ENCODE measurements around the gene GPR176. TPM values are rescaled to one million over a fixed set of nuclear protein-coding genes. Genes with fewer than 3 reads are reported as not detected.

Gene GPR176
- total RNA-seq, 1 donor from 2014 or later: 52.0 TPM

DNA sequence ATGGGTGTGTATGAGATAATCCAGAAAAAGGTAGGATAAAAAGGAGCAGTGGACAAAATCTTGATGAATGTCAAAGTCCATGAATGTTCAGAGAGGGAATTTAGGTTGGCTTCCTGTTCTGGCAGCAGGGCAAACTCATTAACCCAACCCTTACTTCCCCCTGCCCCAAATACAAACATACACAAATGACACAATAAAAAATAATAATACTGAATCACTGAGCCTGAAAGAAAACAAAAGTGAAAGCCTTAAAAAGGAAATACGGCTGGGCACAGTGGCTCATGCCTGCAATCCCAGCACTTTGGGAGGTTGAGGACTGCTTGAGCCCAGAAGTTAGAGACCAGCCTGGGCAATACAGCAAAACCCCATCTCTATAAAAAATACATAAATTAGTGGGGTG is 62.9 kb downstream of the GPR176 start:
- no peak for DNase-seq (ENCODE audit: low read depth)
- Histone ChIP-seq H3K4me3 (ENCODE audit: low read depth, low read length) (no peak overlapping the region), H3K27me3 (ENCODE audit: control insufficient read depth, insufficient read depth, low read length) (no peaks in the 10 kb centered on the region), H3K36me3 (ENCODE audit: control insufficient read depth, insufficient read depth, low read length) (no peaks in the 10 kb centered on the region)
- TF ChIP-seq, protein P1, sequence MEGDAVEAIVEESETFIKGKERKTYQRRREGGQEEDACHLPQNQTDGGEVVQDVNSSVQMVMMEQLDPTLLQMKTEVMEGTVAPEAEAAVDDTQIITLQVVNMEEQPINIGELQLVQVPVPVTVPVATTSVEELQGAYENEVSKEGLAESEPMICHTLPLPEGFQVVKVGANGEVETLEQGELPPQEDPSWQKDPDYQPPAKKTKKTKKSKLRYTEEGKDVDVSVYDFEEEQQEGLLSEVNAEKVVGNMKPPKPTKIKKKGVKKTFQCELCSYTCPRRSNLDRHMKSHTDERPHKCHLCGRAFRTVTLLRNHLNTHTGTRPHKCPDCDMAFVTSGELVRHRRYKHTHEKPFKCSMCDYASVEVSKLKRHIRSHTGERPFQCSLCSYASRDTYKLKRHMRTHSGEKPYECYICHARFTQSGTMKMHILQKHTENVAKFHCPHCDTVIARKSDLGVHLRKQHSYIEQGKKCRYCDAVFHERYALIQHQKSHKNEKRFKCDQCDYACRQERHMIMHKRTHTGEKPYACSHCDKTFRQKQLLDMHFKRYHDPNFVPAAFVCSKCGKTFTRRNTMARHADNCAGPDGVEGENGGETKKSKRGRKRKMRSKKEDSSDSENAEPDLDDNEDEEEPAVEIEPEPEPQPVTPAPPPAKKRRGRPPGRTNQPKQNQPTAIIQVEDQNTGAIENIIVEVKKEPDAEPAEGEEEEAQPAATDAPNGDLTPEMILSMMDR (IDR thresholded peaks at IDR 0.05; ENCODE audit: insufficient read depth, low read length, poor library complexity, severe bottlenecking): no peak

DNA sequence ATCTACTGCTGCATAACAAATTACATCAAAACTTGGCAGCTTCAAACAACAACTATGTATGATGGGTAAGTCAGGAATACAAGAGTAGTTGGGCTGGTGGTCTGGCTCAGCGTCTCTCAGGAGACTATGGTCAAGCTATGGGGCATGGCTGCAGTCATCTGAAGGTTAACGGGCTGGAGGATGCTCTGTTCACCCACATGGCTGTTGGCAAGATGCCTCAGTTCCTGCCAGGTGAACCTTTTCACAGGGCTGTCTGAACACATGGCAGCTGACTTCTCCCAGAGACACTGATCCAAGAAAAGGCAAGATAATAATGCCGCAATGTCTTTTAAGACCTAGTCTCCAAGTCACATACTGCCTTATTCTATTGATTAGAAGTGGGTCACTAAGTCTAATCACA is 63.7 kb downstream of the GPR176 start:
- H3K27me3 ChIP-seq (ENCODE audit: control insufficient read depth, insufficient read depth, low read length): no peaks in the 10 kb centered on the region
- no peak for DNase-seq (ENCODE audit: low read depth)
- H3K36me3 ChIP-seq (ENCODE audit: control insufficient read depth, insufficient read depth, low read length): no peaks in the 10 kb centered on the region
- no peak overlapping the region for H3K4me3 ChIP-seq (ENCODE audit: low read depth, low read length)
- TF ChIP-seq, protein P1 (IDR thresholded peaks at IDR 0.05; ENCODE audit: insufficient read depth, low read length, poor library complexity, severe bottlenecking): no peak

DNA sequence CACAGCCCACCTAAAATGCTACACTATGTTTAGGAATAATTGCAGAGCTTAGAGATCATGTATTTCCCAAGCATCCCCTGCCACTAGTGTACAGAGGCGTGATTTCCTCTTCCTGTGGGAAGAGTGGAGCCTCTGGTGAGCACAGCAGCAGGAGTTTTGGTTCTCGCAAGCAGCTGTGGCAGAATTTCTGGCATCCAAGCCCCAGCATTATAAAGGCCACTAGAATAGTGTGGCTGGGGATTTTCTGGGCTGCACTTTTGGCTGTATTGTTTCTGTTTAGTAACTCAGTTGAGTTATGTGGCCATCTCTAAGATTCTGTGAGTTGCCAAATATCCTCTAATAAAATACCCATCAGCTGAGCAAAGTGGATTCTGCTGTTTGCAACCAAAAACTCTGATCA is 64.7 kb downstream of the GPR176 start:
- TF ChIP-seq, protein P1 (IDR thresholded peaks at IDR 0.05; ENCODE audit: insufficient read depth, low read length, poor library complexity, severe bottlenecking): no peak
- Histone ChIP-seq H3K4me3 (ENCODE audit: low read depth, low read length) (no peak overlapping the region), H3K27me3 (ENCODE audit: control insufficient read depth, insufficient read depth, low read length) (no peaks in the 10 kb centered on the region), H3K36me3 (ENCODE audit: control insufficient read depth, insufficient read depth, low read length) (no peaks in the 10 kb centered on the region)
- DNase-seq (ENCODE audit: low read depth): no peak

DNA sequence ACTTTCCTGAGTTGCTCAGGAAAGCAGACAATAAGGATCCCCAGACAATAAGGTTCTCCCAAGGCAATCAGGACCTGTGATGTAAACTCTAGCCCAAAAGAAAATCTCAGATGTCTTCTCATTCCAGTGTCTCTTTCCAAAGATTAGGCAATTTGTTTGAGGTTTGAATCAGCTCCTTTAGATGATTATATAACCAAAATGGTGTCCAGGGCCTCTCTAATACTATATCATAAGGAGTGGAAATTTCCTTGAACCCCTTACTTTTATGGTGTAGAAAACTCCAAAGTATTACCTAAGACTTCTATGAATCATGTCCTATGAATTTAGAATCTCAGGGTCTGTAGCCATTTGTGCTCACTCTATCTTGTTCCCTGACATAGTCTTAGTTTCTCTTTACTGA is 65.9 kb downstream of the GPR176 start:
- Histone ChIP-seq H3K4me3 (ENCODE audit: low read depth, low read length) (no peak overlapping the region), H3K27me3 (ENCODE audit: control insufficient read depth, insufficient read depth, low read length) (no peaks in the 10 kb centered on the region), H3K36me3 (ENCODE audit: control insufficient read depth, insufficient read depth, low read length) (no peaks in the 10 kb centered on the region)
- TF ChIP-seq, protein P1 (IDR thresholded peaks at IDR 0.05; ENCODE audit: insufficient read depth, low read length, poor library complexity, severe bottlenecking): no peak
- no peak for DNase-seq (ENCODE audit: low read depth)

DNA sequence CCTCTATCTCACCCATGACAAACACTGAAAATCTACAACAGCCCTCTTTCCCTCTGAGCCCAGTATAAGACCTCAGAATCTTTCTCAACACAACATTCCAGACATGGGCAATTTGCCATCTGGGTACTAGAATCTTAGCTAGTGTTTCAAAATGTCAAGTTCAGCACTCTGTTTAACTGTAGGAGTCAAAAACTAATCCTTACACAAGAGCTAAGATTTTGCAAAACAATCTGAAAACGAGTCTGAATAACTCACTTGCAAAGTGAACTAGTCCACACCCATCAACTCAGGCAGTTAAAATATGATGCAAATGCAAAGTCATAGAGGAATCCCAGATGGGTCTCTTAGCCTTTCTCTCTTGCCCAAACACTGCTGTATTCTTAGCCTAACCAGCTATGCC is 67.8 kb downstream of the GPR176 start:
- TF ChIP-seq, protein P1 (IDR thresholded peaks at IDR 0.05; ENCODE audit: insufficient read depth, low read length, poor library complexity, severe bottlenecking): no peak
- no peak overlapping the region for H3K4me3 ChIP-seq (ENCODE audit: low read depth, low read length)
- DNase-seq (ENCODE audit: low read depth): no peak
- no peaks in the 10 kb centered on the region for H3K36me3 ChIP-seq (ENCODE audit: control insufficient read depth, insufficient read depth, low read length)
- no peaks in the 10 kb centered on the region for H3K27me3 ChIP-seq (ENCODE audit: control insufficient read depth, insufficient read depth, low read length)

DNA sequence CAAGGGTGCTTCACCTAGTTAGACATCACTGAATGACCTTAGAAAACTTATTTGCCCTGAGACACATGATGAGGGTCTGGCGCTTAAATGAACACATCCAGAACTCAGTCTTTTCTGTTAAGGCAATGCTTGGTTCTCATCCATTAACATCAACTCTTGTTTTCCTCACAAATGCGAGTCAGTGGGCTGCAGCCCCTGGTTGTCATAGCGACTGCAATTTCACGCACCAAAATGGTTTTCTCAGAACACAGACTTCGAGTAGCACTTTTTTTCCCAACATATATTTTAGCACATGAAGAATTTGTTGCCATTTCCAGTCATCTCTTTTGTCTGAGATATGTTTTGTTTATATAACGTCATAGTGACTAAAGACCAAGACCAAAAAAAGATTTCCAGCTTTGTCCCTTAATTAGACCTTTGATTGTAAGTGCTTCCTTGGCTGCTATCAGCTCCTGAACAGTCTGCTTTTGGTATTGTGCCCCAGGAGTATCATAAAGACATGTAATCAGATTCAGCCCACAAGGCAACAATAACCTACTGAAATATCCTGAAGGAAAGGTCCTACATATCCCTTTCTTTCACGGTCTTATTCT is 68.5 kb downstream of the GPR176 start:
- no peak overlapping the region for H3K4me3 ChIP-seq (ENCODE audit: low read depth, low read length)
- H3K36me3 ChIP-seq (ENCODE audit: control insufficient read depth, insufficient read depth, low read length): no peaks in the 10 kb centered on the region
- DNase-seq (ENCODE audit: low read depth): no peak
- TF ChIP-seq, protein P1 (IDR thresholded peaks at IDR 0.05; ENCODE audit: insufficient read depth, low read length, poor library complexity, severe bottlenecking): no peak
- H3K27me3 ChIP-seq (ENCODE audit: control insufficient read depth, insufficient read depth, low read length): no peaks in the 10 kb centered on the region
